ENCODE measurements around the gene DLX6. TPM values are rescaled to one million over a fixed set of nuclear protein-coding genes. Genes with fewer than 3 reads are reported as not detected.

The DLX6 gene
- total RNA-seq, 1 experiment from 2014 or later = not detected

DNA sequence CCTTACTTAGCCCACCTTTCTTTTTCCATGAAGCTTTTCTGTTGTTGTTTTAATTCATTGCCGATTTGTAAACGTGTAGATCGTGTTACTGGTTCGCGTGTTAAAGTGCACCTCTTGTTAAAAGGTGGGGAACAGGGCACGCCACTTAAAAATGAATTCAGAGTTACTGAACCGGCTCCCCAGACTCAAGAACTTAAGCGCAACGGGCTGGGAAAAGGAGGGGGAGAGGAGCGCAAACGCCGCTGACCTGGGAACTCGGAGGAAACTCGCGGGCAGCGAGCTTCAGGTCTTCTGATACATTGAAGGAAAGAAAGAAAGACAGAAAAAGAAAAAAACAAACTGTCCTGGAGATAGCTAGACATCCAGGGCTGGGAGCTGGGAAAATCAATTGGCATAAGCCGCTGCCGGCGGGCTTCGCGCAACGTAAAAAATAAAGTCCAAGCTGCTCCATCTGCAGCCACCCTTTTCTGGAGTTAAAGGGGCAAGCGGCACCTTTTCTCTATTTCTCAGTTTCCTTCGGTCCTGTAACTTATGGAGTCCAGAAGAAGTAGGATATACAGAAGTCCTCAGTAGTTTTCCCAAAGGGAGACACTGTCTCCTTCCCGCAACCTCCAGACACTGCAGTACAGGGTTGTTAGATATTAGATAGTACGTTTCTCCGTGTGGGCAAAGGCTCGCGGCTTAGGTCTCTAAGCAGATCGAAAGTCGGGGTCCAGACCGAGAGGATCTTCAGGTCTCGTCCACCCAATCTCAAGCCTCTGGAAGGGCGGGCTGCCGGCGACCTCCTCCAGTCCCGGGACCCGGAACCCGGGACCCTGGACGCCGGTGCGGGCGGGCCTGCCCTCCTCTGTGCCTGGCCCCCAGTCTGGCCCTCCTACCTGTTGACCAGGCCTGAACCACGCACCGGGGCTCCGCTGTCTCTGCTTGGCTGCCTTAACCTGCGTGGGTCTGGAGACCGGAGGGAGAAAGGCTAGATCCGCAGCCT lies 1.8 kb upstream of the DLX6 start (continued):
- TF ChIP-seq RAD21 (IDR thresholded peaks at IDR 0.05; ENCODE audit: low read depth) (no peak), TCF7L2 (IDR thresholded peaks at IDR 0.05; ENCODE audit: borderline replicate concordance, extremely low read depth, insufficient read depth, insufficient read length) (no peak), EGR1 (IDR thresholded peaks at IDR 0.05; ENCODE audit: low read depth) (no peak), SRF (IDR thresholded peaks at IDR 0.05; ENCODE audit: low read depth) (no peak), JUND (IDR thresholded peaks at IDR 0.05) (no peak)

DNA sequence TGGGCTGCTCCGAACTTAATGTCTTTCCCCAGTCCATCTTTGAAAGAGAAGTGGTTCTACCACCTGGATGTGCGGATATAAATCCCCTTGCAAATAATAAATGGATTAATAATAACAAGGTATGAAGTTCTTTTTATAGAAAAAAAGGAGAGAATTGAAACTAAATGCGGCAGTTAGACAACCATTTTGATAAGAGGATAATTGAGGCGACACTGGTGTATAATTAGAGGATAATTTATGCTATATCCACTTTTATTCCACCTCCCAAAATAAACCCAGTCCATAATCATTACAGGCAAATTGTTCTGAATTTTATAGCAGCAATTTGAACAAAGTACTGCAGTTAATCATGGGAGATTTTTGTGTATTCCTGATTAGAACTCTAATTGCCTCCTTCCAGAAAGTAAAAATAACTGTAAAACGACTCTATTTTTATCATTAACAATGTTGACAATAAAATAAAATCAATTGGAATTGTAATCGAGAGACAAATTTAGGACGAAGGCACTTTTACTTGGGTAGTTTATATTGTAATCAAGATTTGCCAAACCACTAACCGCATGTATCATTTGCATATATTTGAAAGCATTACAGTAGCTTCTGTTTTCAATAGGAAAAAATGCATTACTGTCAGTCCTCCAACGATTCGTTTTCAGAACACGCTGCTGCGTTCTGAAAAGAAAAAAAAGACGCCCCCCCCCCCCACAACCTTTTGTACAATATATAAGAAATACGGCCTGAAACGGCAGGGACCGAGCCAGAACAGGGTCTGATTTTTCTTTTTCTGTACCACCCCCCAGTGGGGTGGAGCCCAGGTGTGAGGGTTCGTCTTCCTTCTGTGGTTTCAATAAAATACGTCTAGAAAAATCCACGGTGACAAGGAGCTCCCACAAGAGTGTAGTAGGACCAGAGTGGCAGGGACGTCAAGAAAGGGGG lies 838 bp upstream of the DLX6 start:
- Histone ChIP-seq H3K79me2 (ENCODE audit: insufficient read depth, low read length) (no peaks in the 10 kb centered on the region), H3K9me3 (ENCODE audit: control insufficient read depth in 1 of 2, insufficient read depth in 1 of 2, low read depth in 1 of 2, low read length in 2 of 2) (no peaks in the 10 kb centered on the region), H3K9ac (ENCODE audit: low read length) (no peak overlapping the region), H2AFZ (ENCODE audit: low read depth, low read length, poor library complexity, severe bottlenecking) (no peak overlapping the region), H3K9me2 (ENCODE audit: insufficient read depth) (no peaks in the 10 kb centered on the region), H3K36me3 (ENCODE audit: control insufficient read depth in 1 of 2, insufficient read depth in 2 of 2, low read length in 2 of 2) (no peaks in the 10 kb centered on the region), H3K4me3 (replicated peaks in 1 of 2; ENCODE audit: low read depth in 1 of 2, low read length in 2 of 2) (no peak overlapping the region), H4K20me1 (ENCODE audit: insufficient read depth) (no peaks in the 10 kb centered on the region), H3K27me3 (ENCODE audit: insufficient read depth, low read length) (peaks cover 14% of the 10 kb centered on the region), H3K4me1 (ENCODE audit: control insufficient read depth in 1 of 2, insufficient read depth in 2 of 2, low read length in 2 of 2) (no peaks in the 10 kb centered on the region), H3K27ac (ENCODE audit: low read depth, low read length) (no peak overlapping the region), H3K4me2 (ENCODE audit: low read length) (no peak overlapping the region)
- ATAC-seq (no peak), DNase-seq (ENCODE audit: low read depth, low spot score) (no peak)
- POLR2A ChIA-PET = no interaction called here
- BruUV-seq (replicated peaks) = no TSS peak
- no peak for TF ChIP-seq CEBPB (IDR thresholded peaks at IDR 0.05; ENCODE audit: low read depth)
- TF ChIP-seq EGR1 (IDR thresholded peaks at IDR 0.05; ENCODE audit: low read depth) = no peak
- no peak for TF ChIP-seq SRF (IDR thresholded peaks at IDR 0.05; ENCODE audit: low read depth)
- no peak for TF ChIP-seq EZH2phosphoT487 (IDR thresholded peaks at IDR 0.05; ENCODE audit: borderline replicate concordance)
- TF ChIP-seq ZFX (IDR thresholded peaks at IDR 0.05) = no peak
- TF ChIP-seq SP1 (IDR thresholded peaks at IDR 0.05; ENCODE audit: low read depth) = no peak
- TF ChIP-seq, protein P1, sequence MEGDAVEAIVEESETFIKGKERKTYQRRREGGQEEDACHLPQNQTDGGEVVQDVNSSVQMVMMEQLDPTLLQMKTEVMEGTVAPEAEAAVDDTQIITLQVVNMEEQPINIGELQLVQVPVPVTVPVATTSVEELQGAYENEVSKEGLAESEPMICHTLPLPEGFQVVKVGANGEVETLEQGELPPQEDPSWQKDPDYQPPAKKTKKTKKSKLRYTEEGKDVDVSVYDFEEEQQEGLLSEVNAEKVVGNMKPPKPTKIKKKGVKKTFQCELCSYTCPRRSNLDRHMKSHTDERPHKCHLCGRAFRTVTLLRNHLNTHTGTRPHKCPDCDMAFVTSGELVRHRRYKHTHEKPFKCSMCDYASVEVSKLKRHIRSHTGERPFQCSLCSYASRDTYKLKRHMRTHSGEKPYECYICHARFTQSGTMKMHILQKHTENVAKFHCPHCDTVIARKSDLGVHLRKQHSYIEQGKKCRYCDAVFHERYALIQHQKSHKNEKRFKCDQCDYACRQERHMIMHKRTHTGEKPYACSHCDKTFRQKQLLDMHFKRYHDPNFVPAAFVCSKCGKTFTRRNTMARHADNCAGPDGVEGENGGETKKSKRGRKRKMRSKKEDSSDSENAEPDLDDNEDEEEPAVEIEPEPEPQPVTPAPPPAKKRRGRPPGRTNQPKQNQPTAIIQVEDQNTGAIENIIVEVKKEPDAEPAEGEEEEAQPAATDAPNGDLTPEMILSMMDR (IDR thresholded peaks at IDR 0.05 in 2 of 3, conservative IDR thresholded peaks at IDR 0.05 in 1 of 3; ENCODE audit: borderline replicate concordance in 1 of 3, insufficient read depth in 1 of 3, low read depth in 2 of 3, low read length in 2 of 3) = no peak
- TF ChIP-seq EZH2 (IDR thresholded peaks at IDR 0.05) = no peak
- RAD21 ChIA-PET (ENCODE audit: low non-redundant PET in 1 of 2, low total read pairs in 2 of 2, uncharacterized antibody in 2 of 2, unreplicated experiment in 2 of 2) = no interaction called here
- CTCF ChIA-PET = no interaction called here
- intact Hi-C loops (cut with micrococcal nuclease) = no loop called here
